ENCODE data around the gene PDSS2. TPM values are rescaled to one million over a fixed set of nuclear protein-coding genes. Genes with fewer than 3 reads are reported as not detected.
"Not testable (repeated sequence)": the region's sequence is repeated elsewhere in the genome, so short reads cannot be mapped to it uniquely, and the experiment has no call there.

PDSS2 gene
- polyA plus RNA-seq, 1 donor (not counting 4 experiments of a cell fraction or from before 2014, with no cell fraction given) = 12.5 TPM

GRCh38 chr6:107368471-107368870 is 90.9 kb downstream of the PDSS2 start:
- DNase-seq (ENCODE audit: low read depth, low spot score) (no peak), FAIRE-seq (no peak)
- no peaks in the 10 kb centered on the region for H3K4me1 ChIP-seq (ENCODE audit: control insufficient read depth, extremely low read depth, insufficient read depth, low read length)
- H3K4me3 ChIP-seq (ENCODE audit: control insufficient read depth in 2 of 3, extremely low read depth in 1 of 3, insufficient read depth in 2 of 3, low read depth in 1 of 3, low read length in 3 of 3) = no peak overlapping the region
- peaks cover 3% of the 10 kb centered on the region for H3K9me1 ChIP-seq (ENCODE audit: control insufficient read depth, extremely low read depth, insufficient read depth, low read length)
- no peaks in the 10 kb centered on the region for H4K20me1 ChIP-seq (ENCODE audit: control insufficient read depth, extremely low read depth, insufficient read depth, low read length)
- H3K27ac ChIP-seq (ENCODE audit: control insufficient read depth, insufficient read depth, low read length) = no peak overlapping the region
- no peak overlapping the region for H3K4me2 ChIP-seq (ENCODE audit: control insufficient read depth, extremely low read depth, insufficient read depth, low read depth, low read length)
- no peak overlapping the region for H2AFZ ChIP-seq (ENCODE audit: control insufficient read depth, low read length)
- H3K27me3 ChIP-seq (ENCODE audit: control insufficient read depth, extremely low read depth, insufficient read depth, low read length) = no peaks in the 10 kb centered on the region
- no peaks in the 10 kb centered on the region for H3K9me3 ChIP-seq (ENCODE audit: control insufficient read depth, low read depth, low read length)
- no peaks in the 10 kb centered on the region for H3K36me3 ChIP-seq (ENCODE audit: control insufficient read depth in 2 of 2, extremely low read depth in 1 of 2, insufficient read depth in 2 of 2, low read length in 2 of 2)
- no peaks in the 10 kb centered on the region for H3K79me2 ChIP-seq (ENCODE audit: control insufficient read depth, insufficient read depth, low read length)
- dilution Hi-C loops (cut with MboI; ENCODE audit: extremely low pct_ligation_motif_present, low sequenced_read_pairs) = no loop called here
- TF ChIP-seq EZH2 (IDR thresholded peaks at IDR 0.05; ENCODE audit: low read length) (no peak), CTCF (optimal IDR thresholded peaks at IDR 0.05 in 1 of 3, IDR thresholded peaks at IDR 0.05 in 1 of 3, conservative IDR thresholded peaks at IDR 0.05 in 1 of 3; ENCODE audit: extremely low read depth in 1 of 3, insufficient read depth in 2 of 3, low read length in 3 of 3) (no peak)
- H3K9ac ChIP-seq (ENCODE audit: control insufficient read depth, extremely low read depth, insufficient read depth, low read length) = no peak overlapping the region

- dilution Hi-C loops (cut with MboI; ENCODE audit: extremely low pct_ligation_motif_present, low sequenced_read_pairs); H3K4me1 ChIP-seq (ENCODE audit: control insufficient read depth, extremely low read depth, insufficient read depth, low read length); H3K27ac ChIP-seq (ENCODE audit: control insufficient read depth, insufficient read depth, low read length); H3K9me3 ChIP-seq (ENCODE audit: control insufficient read depth, low read depth, low read length); H3K9me1 ChIP-seq (ENCODE audit: control insufficient read depth, extremely low read depth, insufficient read depth, low read length); H2AFZ ChIP-seq (ENCODE audit: control insufficient read depth, low read length); H3K79me2 ChIP-seq (ENCODE audit: control insufficient read depth, insufficient read depth, low read length); H3K9ac ChIP-seq (ENCODE audit: control insufficient read depth, extremely low read depth, insufficient read depth, low read length); H3K36me3 ChIP-seq (ENCODE audit: control insufficient read depth in 2 of 2, extremely low read depth in 1 of 2, insufficient read depth in 2 of 2, low read length in 2 of 2); H3K27me3 ChIP-seq (ENCODE audit: control insufficient read depth, extremely low read depth, insufficient read depth, low read length); FAIRE-seq; H3K4me3 ChIP-seq (ENCODE audit: control insufficient read depth in 2 of 3, extremely low read depth in 1 of 3, insufficient read depth in 2 of 3, low read depth in 1 of 3, low read length in 3 of 3); DNase-seq (ENCODE audit: low read depth, low spot score); H4K20me1 ChIP-seq (ENCODE audit: control insufficient read depth, extremely low read depth, insufficient read depth, low read length); H3K4me2 ChIP-seq (ENCODE audit: control insufficient read depth, extremely low read depth, insufficient read depth, low read depth, low read length): not testable (repeated sequence)
These were observed 95.2 kb downstream of the PDSS2 start for GRCh38 chr6:107364173-107364572.

All from keratinocyte (primary cell).